GM12878 (cell line): ENCODE measurements around the gene WDR18. TPM values are rescaled to one million over a fixed set of nuclear protein-coding genes. Genes with fewer than 3 reads are reported as not detected.
A peak's percentile ranks its signal among the peaks of the same experiment; 100 is the strongest.

Experiments
- ATAC-seq: fragments of 200-7000 bp; cut with Tn5 transposase; 3 replicates; pipeline ENCODE4 v1.9.1; 2020; ENCODE audit warnings: mild to moderate bottlenecking, moderate library complexity
- BruUV-seq: library from RNA; stranded (reverse); fragments of 400-500 nt; replicated peaks from 2 replicates; lab custom pipeline; 2021; lab: Mats Ljungman, UMichigan
- CTCF ChIA-PET: fragments of 300-600 bp; sonication (Branson Sonifier 250); formaldehyde crosslinking; extraction: SDS; loops from one replicate; lab custom pipeline; 2021; ENCODE audit warnings: inconsistent platforms; lab: Yijun Ruan, JAX
- POLR2A ChIA-PET: fragments of 350-600 bp; formaldehyde crosslinking; extraction: SDS; loops from one replicate; lab custom pipeline; 2021; ENCODE audit warnings: inconsistent platforms; lab: Charles Lee
- RAD21 ChIA-PET: fragments of 300-600 bp; sonication (Branson Sonifier 250); formaldehyde crosslinking; loops from one replicate; lab custom pipeline; 2023; ENCODE audit warnings: antibody characterized with exemption; ENCODE audit not compliant: unreplicated experiment; lab: Charles Lee
- SMC1A ChIA-PET: fragments of 300-600 bp; sonication (Branson Sonifier 250); formaldehyde crosslinking; loops from one replicate; lab custom pipeline; 2023; ENCODE audit not compliant: unreplicated experiment, uncharacterized antibody; lab: Charles Lee
- DNase-seq: peaks from one replicate; pipeline ENCODE4 v3.0.0-alpha.2; 2011; ENCODE audit warnings: low read depth, low spot score
- FAIRE-seq: peaks from 3 replicates; lab custom pipeline; 2011; peaks lifted over from hg19 to GRCh38; lab: Jason Lieb, UNC
- H2AFZ ChIP-seq: 2 replicates; pipeline ENCODE4 v1.6.0; 2011; ENCODE audit warnings: low read depth, low read length, control low read depth; ENCODE audit not compliant: control insufficient read depth
- H3K27ac ChIP-seq: 2 replicates; pipeline ENCODE4 v1.5.1; 2011; ENCODE audit warnings: control low read depth; ENCODE audit not compliant: control insufficient read depth, insufficient read depth
- H3K27me3 ChIP-seq, 2 experiments: replicated peaks in 1 of 2; 2 replicates each; pipeline versions ENCODE4 v1.6.0 to v1.6.1; 2011; ENCODE audit warnings: low read length in 1 of 2; ENCODE audit not compliant: control insufficient read depth in 2 of 2, insufficient read depth in 2 of 2
- H3K36me3 ChIP-seq, 2 experiments: 2 replicates each; pipeline ENCODE4 v1.5.1; 2011; ENCODE audit warnings: low read length in 1 of 2; ENCODE audit not compliant: control insufficient read depth in 2 of 2, insufficient read depth in 2 of 2
- H3K4me1 ChIP-seq: 2 replicates; pipeline ENCODE4 v1.6.1; 2011; ENCODE audit warnings: mild to moderate bottlenecking, low read length, moderate library complexity, mixed read lengths; ENCODE audit not compliant: control insufficient read depth, insufficient read depth
- H3K4me2 ChIP-seq: 2 replicates; pipeline ENCODE4 v1.6.0; 2011; ENCODE audit warnings: control low read depth; ENCODE audit not compliant: control insufficient read depth, insufficient read depth
- H3K4me3 ChIP-seq: fragments of 200-600 bp; sonication (generic); 2 replicates; pipeline ENCODE4 v1.5.1; 2016
- H3K79me2 ChIP-seq: 2 replicates; pipeline ENCODE4 v1.6.0; 2011; ENCODE audit warnings: low read length; ENCODE audit not compliant: control insufficient read depth, insufficient read depth
- H3K9ac ChIP-seq: 2 replicates; pipeline ENCODE4 v1.8.0; 2011; ENCODE audit warnings: low read length, control low read depth, mixed read lengths; ENCODE audit not compliant: control insufficient read depth, insufficient read depth
- H3K9me3 ChIP-seq: replicated peaks from 3 replicates; pipeline ENCODE4 v1.5.1; 2011; ENCODE audit warnings: mild to moderate bottlenecking, low read length; ENCODE audit not compliant: control insufficient read depth, insufficient read depth
- H4K20me1 ChIP-seq: 2 replicates; pipeline ENCODE4 v1.6.0; 2011; ENCODE audit not compliant: control insufficient read depth, insufficient read depth
- ETV6 ChIP-seq, 2 experiments: fragments of 450-650 bp in 1 of 2; IDR thresholded peaks in 1 of 2; conservative IDR thresholded peaks in 1 of 2; 2 replicates each; pipeline ENCODE4 v1.6.1; 2014; ENCODE audit warnings: antibody characterized with exemption in 1 of 2, borderline replicate concordance in 1 of 2, low read depth in 1 of 2, mild to moderate bottlenecking in 1 of 2, moderate library complexity in 1 of 2
- FOS ChIP-seq: IDR thresholded peaks from 3 replicates; pipeline ENCODE4 v1.6.1; 2011; ENCODE audit warnings: borderline replicate concordance; ENCODE audit not compliant: insufficient read length; ENCODE audit errors: extremely low read depth
- SUZ12 ChIP-seq: fragments of 200-600 bp; sonication (generic); IDR thresholded peaks from one replicate; pipeline ENCODE4 v1.6.1; 2018; ENCODE audit warnings: antibody characterized with exemption, mild to moderate bottlenecking; ENCODE audit not compliant: unreplicated experiment
- WGBS: methylation state at CpG from one replicate; pipeline ENCODE4 v1.1.6; 2016; ENCODE audit warnings: low lambda C conversion rate; ENCODE audit not compliant: insufficient replicate concordance, insufficient coverage; ENCODE audit errors: missing lambda C conversion rate; 5-methylcytosine and 5-hydroxymethylcytosine counted together
- in situ Hi-C: fragments of 300-500 bp; cut with MboI; formaldehyde crosslinking; loops from 9 replicates; pipeline ENCODE4 v1.14.3; 2018; ENCODE audit warnings: mixed read lengths
- intact Hi-C: fragments of 100-400 bp; cut with micrococcal nuclease; formaldehyde crosslinking; loops from one replicate; pipeline ENCODE4 v1.14.2; 2022; ENCODE audit not compliant: unreplicated experiment
- polyA plus RNA-seq, 11 experiments: library from polyadenylated mRNA; depleted of rRNA in 4 of 11; unstranded in 6 of 11; stranded (reverse) in 5 of 11; fragments of >200 nt; fragmentation: Nextera tagmentation in 4 of 11; fragmentation: Illumina TruSeq in 1 of 11; extraction: Ambion mirVana in 4 of 11; extraction: Trizol in 1 of 11; gene quantifications; 1 replicate in 1 of 11; 2 replicates in 10 of 11; pipeline versions ENCODE4 v1.2.1 to v1.2.3, GENCODE V29; 2011 to 2016; ENCODE audit warnings: inconsistent platforms in 2 of 11, missing spikeins in 2 of 11, low read depth in 1 of 11
- total RNA-seq, 4 experiments: library from RNA; depleted of rRNA in 3 of 4; stranded (reverse); fragments of >200 nt in 3 of 4; fragmentation: Illumina TruSeq in 1 of 4; extraction: Trizol in 1 of 4; gene quantifications; 2 replicates each; pipeline versions ENCODE4 v1.2.1 to v1.2.3, GENCODE V29; 2013 to 2021

Gene WDR18
- total and polyA plus RNA-seq, 10 of the 15 experiments (the other 5 are each of a cell fraction or from before 2014, with no cell fraction given) = 3.0 to 206 (median 62.3) TPM

- SMC1A ChIA-PET = interaction anchor here (1.0 kb wide), 1 partner anchor 203 kb away, joined by 6 read pairs; no protein-coding TSS in a partner anchor
- intact Hi-C loops = loop anchor here (1.0 kb wide), 2 partner anchors 76 to 80 kb away; no protein-coding TSS in a partner anchor
- no peak for DNase-seq
- BruUV-seq = no TSS peak
- H3K27ac ChIP-seq = no peak overlapping the region
- no peaks in the 10 kb centered on the region; the same call in 1 of the 2 replicates for H3K4me1 ChIP-seq
- H3K79me2 ChIP-seq = no peaks in the 10 kb centered on the region
- CTCF ChIA-PET = interaction anchor here (0.7 to 1.4 kb wide), 5 partner anchors 20 to 225 kb away, joined by 3 to 4 read pairs (median 3); partner anchors contain the start of gene RNU6-2
- RAD21 ChIA-PET = interaction anchor here (0.6 to 1.4 kb wide), 4 partner anchors 90 to 204 kb away, joined by 3 to 4 read pairs (median 4); no protein-coding TSS in a partner anchor
- no peak overlapping the region for H3K4me3 ChIP-seq
- in situ Hi-C loops = no loop called here
- no peak for ATAC-seq
- no peak for TF ChIP-seq FOS
- TF ChIP-seq SUZ12 = peak; percentile 49
- no peak for TF ChIP-seq ETV6 (conservative IDR thresholded peaks at IDR 0.05 in 1 of 2, IDR thresholded peaks at IDR 0.05 in 1 of 2; ENCODE audit: borderline replicate concordance in 1 of 2, low read depth in 1 of 2)
- POLR2A ChIA-PET = interaction anchor here (0.6 to 1.1 kb wide), 4 partner anchors 19 to 230 kb away, joined by 3 to 4 read pairs (median 3); partner anchors contain the start of genes MED16 and RNU6-9
- no peak overlapping the region for H3K9ac ChIP-seq
- no peak overlapping the region for H2AFZ ChIP-seq
- no peaks in the 10 kb centered on the region for H3K9me3 ChIP-seq
- FAIRE-seq = no peak
- no peaks in the 10 kb centered on the region for H4K20me1 ChIP-seq
- H3K27me3 ChIP-seq = peaks cover 3 to 5% of the 10 kb centered on the region in 2 experiments; a peak in 3 of 4 replicates
- H3K4me2 ChIP-seq = no peak overlapping the region
- no peaks in the 10 kb centered on the region for H3K36me3 ChIP-seq
- WGBS = 5% methylated on average over 68 of the region's 73 CpGs
Observed at GRCh38 chr19:1000591-1001537, 16.7 kb downstream of the WDR18 start.
